Neural progenitor cell (in vitro differentiated cells): ENCODE measurements around the gene ZNF556. TPM values are rescaled to one million over a fixed set of nuclear protein-coding genes. Genes with fewer than 3 reads are reported as not detected.

Experiments
- DNase-seq: peaks from one replicate; pipeline ENCODE4 v3.0.0-alpha.2; 2016; ENCODE audit warnings: low spot score
- H2AFZ ChIP-seq: fragments of 200-600 bp; sonication (generic); replicated peaks from 2 replicates; pipeline ENCODE4 v1.6.1; 2016; ENCODE audit warnings: antibody characterized with exemption
- H3F3A ChIP-seq: fragments of 200-600 bp; sonication (generic); 2 replicates; pipeline ENCODE4 v1.6.1; 2016; ENCODE audit warnings: antibody characterized with exemption, low read depth
- H3K27ac ChIP-seq: fragments of 200-600 bp; sonication (generic); 2 replicates; pipeline ENCODE4 v1.5.1; 2016; ENCODE audit warnings: mild to moderate bottlenecking
- H3K27me3 ChIP-seq: fragments of 200-600 bp; sonication (generic); 2 replicates; pipeline ENCODE4 v1.6.1; 2016; ENCODE audit warnings: mild to moderate bottlenecking, moderate library complexity
- H3K36me3 ChIP-seq: fragments of 200-600 bp; sonication (generic); 2 replicates; pipeline ENCODE4 v1.5.1; 2016
- H3K4me1 ChIP-seq: fragments of 200-600 bp; sonication (generic); 2 replicates; pipeline ENCODE4 v1.6.1; 2016; ENCODE audit warnings: mixed run types
- H3K4me2 ChIP-seq: fragments of 200-600 bp; sonication (generic); 2 replicates; pipeline ENCODE4 v1.6.1; 2016
- H3K4me3 ChIP-seq: fragments of 200-600 bp; sonication (generic); 2 replicates; pipeline ENCODE4 v1.5.1; 2016
- H3K79me2 ChIP-seq: fragments of 200-600 bp; sonication (generic); 2 replicates; pipeline ENCODE4 v1.6.1; 2016; ENCODE audit warnings: low read depth
- H3K9ac ChIP-seq: fragments of 200-600 bp; sonication (generic); 2 replicates; pipeline ENCODE4 v1.6.1; 2016
- H3K9me3 ChIP-seq: fragments of 200-600 bp; sonication (generic); 2 replicates; pipeline ENCODE4 v1.5.1; 2016; ENCODE audit warnings: low read depth
- H4K20me1 ChIP-seq: fragments of 200-600 bp; sonication (generic); 2 replicates; pipeline ENCODE4 v1.6.1; 2016; ENCODE audit warnings: low read depth
- H3K27ac Mint-ChIP-seq: 3 replicates; pipeline ENCODE4 v1.8.0; 2021; ENCODE audit warnings: mixed read lengths
- H3K27me3 Mint-ChIP-seq: 2 replicates; pipeline ENCODE4 v1.8.0; 2022; ENCODE audit warnings: low read depth, mild to moderate bottlenecking, inconsistent platforms, moderate library complexity, mixed read lengths; ENCODE audit not compliant: insufficient read depth
- H3K36me3 Mint-ChIP-seq: 3 replicates; pipeline ENCODE4 v1.8.0; 2021; ENCODE audit warnings: mixed read lengths
- H3K4me1 Mint-ChIP-seq: 3 replicates; pipeline ENCODE4 v1.8.0; 2021; ENCODE audit warnings: mixed read lengths
- H3K4me3 Mint-ChIP-seq: 3 replicates; pipeline ENCODE4 v1.8.0; 2021; ENCODE audit warnings: mild to moderate bottlenecking, moderate library complexity, mixed read lengths
- H3K9me3 Mint-ChIP-seq: 3 replicates; pipeline ENCODE4 v1.8.0; 2020; ENCODE audit warnings: mixed read lengths
- CTCF ChIP-seq: fragments of 200-600 bp; sonication (generic); IDR thresholded peaks from 2 replicates; pipeline ENCODE4 v1.5.1; 2017; ENCODE audit warnings: antibody characterized with exemption, mild to moderate bottlenecking
- EZH2 ChIP-seq: fragments of 200-600 bp; sonication (generic); IDR thresholded peaks from 2 replicates; pipeline ENCODE4 v1.6.1; 2017; ENCODE audit warnings: antibody characterized with exemption, mild to moderate bottlenecking, moderate library complexity
- EZH2phosphoT487 ChIP-seq: fragments of 200-600 bp; sonication (generic); IDR thresholded peaks from 2 replicates; pipeline ENCODE4 v1.6.1; 2017; ENCODE audit warnings: antibody characterized with exemption
- total RNA-seq: library from RNA; depleted of rRNA; stranded (reverse); fragments of >200 nt; gene quantifications from 2 replicates; pipeline ENCODE4 v1.2.3, GENCODE V29; 2015; ENCODE audit warnings: low replicate concordance

ZNF556 gene
- total RNA-seq, 1 donor from 2014 or later, result not detected

DNA sequence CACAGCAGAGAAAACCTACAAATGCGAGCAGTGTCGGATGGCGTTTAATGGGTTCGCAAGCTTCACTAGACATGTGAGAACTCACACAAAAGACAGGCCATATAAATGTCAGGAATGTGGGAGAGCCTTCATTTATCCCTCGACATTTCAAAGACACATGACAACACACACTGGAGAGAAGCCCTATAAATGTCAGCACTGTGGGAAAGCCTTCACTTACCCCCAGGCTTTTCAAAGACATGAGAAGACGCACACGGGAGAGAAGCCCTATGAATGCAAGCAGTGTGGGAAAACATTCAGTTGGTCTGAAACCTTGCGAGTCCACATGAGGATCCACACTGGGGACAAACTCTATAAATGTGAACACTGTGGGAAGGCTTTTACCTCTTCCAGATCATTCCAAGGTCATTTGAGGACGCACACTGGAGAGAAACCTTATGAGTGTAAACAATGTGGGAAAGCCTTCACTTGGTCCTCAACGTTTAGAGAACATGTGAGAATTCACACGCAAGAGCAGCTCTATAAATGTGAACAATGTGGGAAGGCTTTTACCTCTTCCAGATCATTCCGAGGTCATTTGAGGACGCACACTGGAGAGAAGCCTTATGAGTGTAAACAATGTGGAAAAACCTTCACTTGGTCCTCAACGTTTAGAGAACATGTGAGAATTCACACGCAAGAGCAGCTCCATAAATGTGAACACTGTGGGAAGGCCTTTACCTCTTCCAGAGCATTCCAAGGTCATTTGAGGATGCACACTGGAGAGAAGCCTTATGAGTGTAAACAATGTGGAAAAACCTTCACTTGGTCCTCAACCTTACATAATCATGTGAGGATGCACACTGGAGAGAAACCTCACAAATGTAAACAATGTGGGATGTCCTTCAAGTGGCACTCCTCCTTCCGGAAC lies 50.4 kb downstream of the ZNF556 start:
- H3K36me3 ChIP-seq, result peaks cover 30% of the 10 kb centered on the region
- peaks cover 50% of the 10 kb centered on the region for H3K36me3 Mint-ChIP-seq
- TF ChIP-seq EZH2, result no peak

GRCh38 chr19:2922987-2923386 lies 55.9 kb downstream of the ZNF556 start:
- H3K79me2 ChIP-seq, result no peaks in the 10 kb centered on the region
- peaks cover 10% of the 10 kb centered on the region for H3F3A ChIP-seq
- peak; percentile 31 for DNase-seq
- Mint-ChIP-seq H3K4me3 (no peak overlapping the region), H3K27me3 (peaks cover 7% of the 10 kb centered on the region), H3K36me3 (peaks cover 19% of the 10 kb centered on the region), H3K9me3 (peaks cover 27% of the 10 kb centered on the region), H3K27ac (no peak overlapping the region), H3K4me1 (no peaks in the 10 kb centered on the region)
- no peak overlapping the region for H3K9ac ChIP-seq
- no peak for TF ChIP-seq EZH2
- peak; percentile 5 for TF ChIP-seq CTCF
- no peak for TF ChIP-seq EZH2phosphoT487
- peaks cover 11% of the 10 kb centered on the region for H3K36me3 ChIP-seq
- no peak overlapping the region for H3K27ac ChIP-seq
- H3K9me3 ChIP-seq, result no peaks in the 10 kb centered on the region
- peaks cover 5% of the 10 kb centered on the region for H3K4me1 ChIP-seq
- no peak overlapping the region for H3K4me2 ChIP-seq
- H3K4me3 ChIP-seq, result no peak overlapping the region
- H4K20me1 ChIP-seq, result no peaks in the 10 kb centered on the region
- no peaks in the 10 kb centered on the region for H3K27me3 ChIP-seq
- no peak overlapping the region for H2AFZ ChIP-seq

More for the DNA sequence above, 50.4 kb downstream of the ZNF556 start:
- H3K4me3 Mint-ChIP-seq, result no peak overlapping the region
- H3K27ac ChIP-seq, result no peak overlapping the region
- no peak overlapping the region for H3K4me2 ChIP-seq
- H3K4me1 Mint-ChIP-seq, result peaks cover 3% of the 10 kb centered on the region
- H3K9me3 ChIP-seq, result peaks cover 12% of the 10 kb centered on the region
- no peaks in the 10 kb centered on the region for H4K20me1 ChIP-seq
- peaks cover 6% of the 10 kb centered on the region for H3K27me3 Mint-ChIP-seq
- no peaks in the 10 kb centered on the region for H3K27me3 ChIP-seq
- H3K9ac ChIP-seq, result no peak overlapping the region
- no peak overlapping the region for H3K27ac Mint-ChIP-seq
- peaks cover 7% of the 10 kb centered on the region for H3K4me1 ChIP-seq
- H2AFZ ChIP-seq, result no peak overlapping the region
- peak overlapping the region; percentile 2 for H3K4me3 ChIP-seq
- H3F3A ChIP-seq, result no peaks in the 10 kb centered on the region
- DNase-seq, result no peak
- peaks cover 51% of the 10 kb centered on the region for H3K9me3 Mint-ChIP-seq
- H3K79me2 ChIP-seq, result peaks cover 10% of the 10 kb centered on the region

DNA sequence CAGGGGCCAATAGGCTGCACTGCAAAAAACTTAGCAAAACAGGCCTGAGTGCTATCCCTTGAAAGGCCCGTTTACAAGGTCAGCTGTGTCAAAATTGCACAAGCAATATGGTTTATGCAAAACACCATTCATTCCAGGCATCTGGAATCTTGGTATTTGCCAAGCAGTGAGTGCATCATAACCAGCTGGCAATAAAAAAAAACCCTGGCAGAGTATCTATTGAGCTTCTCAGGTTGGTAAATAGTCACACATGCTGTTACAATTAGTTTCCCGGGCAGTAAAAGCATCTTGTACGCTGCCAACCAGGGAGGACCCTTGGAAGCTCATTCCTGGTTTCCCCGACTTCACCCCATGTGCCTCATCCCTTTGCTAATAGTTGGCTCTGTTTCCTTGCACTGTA lies 56.4 kb downstream of the ZNF556 start:
- Mint-ChIP-seq H3K36me3 (peaks cover 16% of the 10 kb centered on the region), H3K27me3 (peaks cover 7% of the 10 kb centered on the region), H3K4me1 (no peaks in the 10 kb centered on the region), H3K27ac (no peak overlapping the region), H3K4me3 (no peak overlapping the region), H3K9me3 (peaks cover 25% of the 10 kb centered on the region)
- Histone ChIP-seq H3F3A (peaks cover 10% of the 10 kb centered on the region), H3K9ac (no peak overlapping the region), H3K4me2 (no peak overlapping the region), H3K4me3 (no peak overlapping the region), H3K9me3 (no peaks in the 10 kb centered on the region), H3K27me3 (no peaks in the 10 kb centered on the region), H3K79me2 (no peaks in the 10 kb centered on the region), H2AFZ (no peak overlapping the region), H3K4me1 (peaks cover 5% of the 10 kb centered on the region), H3K27ac (no peak overlapping the region), H4K20me1 (no peaks in the 10 kb centered on the region), H3K36me3 (peaks cover 6% of the 10 kb centered on the region)
- TF ChIP-seq EZH2phosphoT487 (no peak), CTCF (no peak)
- DNase-seq, result no peak
